Esophagus squamous epithelium (tissue), 4 donors: ENCODE data around the gene CAVIN1.

Experiments used
- CTCF ChIP-seq, 6 experiments: fragments of 450-650 bp in 4 of 6; fragments of 200-600 bp in 2 of 6; sonication (generic) in 2 of 6; IDR thresholded peaks; one replicate each; pipeline ENCODE4 v1.5.1; 2016 to 2019; ENCODE audit warnings: antibody characterized with exemption in 6 of 6, mild to moderate bottlenecking in 4 of 6, moderate library complexity in 4 of 6
- POLR2A ChIP-seq, 4 donors: fragments of 450-650 bp; IDR thresholded peaks; one replicate each; pipeline ENCODE4 v1.6.1; 2017; ENCODE audit warnings: antibody characterized with exemption in 4 of 4, mild to moderate bottlenecking in 4 of 4, moderate library complexity in 3 of 4

GRCh38 chr17:42463976-42464400 is 40.9 kb upstream of the CAVIN1 start:
- TF ChIP-seq CTCF (IDR thresholded peaks at IDR 0.05) (no peak), POLR2A (IDR thresholded peaks at IDR 0.05) (no peak)
